Pancreas (tissue), 10 donors: ENCODE data around the gene SKP2. TPM values are rescaled to one million over a fixed set of nuclear protein-coding genes. Genes with fewer than 3 reads are reported as not detected.

Experiments used
- ATAC-seq, 4 donors: fragments of 200-7000 bp; cut with Tn5 transposase; one replicate each; pipeline versions ENCODE4 v1.8.0 to v1.9.1; 2020; ENCODE audit warnings: mild to moderate bottlenecking in 4 of 4, moderate library complexity in 4 of 4
- DNase-seq, 6 donors: peaks; one replicate each; pipeline ENCODE4 v3.0.0-alpha.2; 2020
- FAIRE-seq: peaks from 2 replicates; lab custom pipeline; 2012; peaks lifted over from hg19 to GRCh38; lab: Jason Lieb, UNC
- H3K27ac ChIP-seq, 4 donors: fragments of 200-600 bp; sonication (generic); 1 replicate in 3 of 4; 2 replicates in 1 of 4; pipeline versions ENCODE4 v1.5.0 to v1.8.0; 2020
- H3K27me3 ChIP-seq, 4 donors: fragments of 200-600 bp; one replicate each; pipeline ENCODE4 v1.8.0; 2021
- H3K36me3 ChIP-seq, 3 donors: fragments of 200-600 bp; sonication (generic) in 1 of 3; one replicate each; pipeline versions ENCODE4 v1.5.0 to v1.8.0; 2020 to 2021
- H3K4me1 ChIP-seq, 3 donors: fragments of 200-600 bp; one replicate each; pipeline ENCODE4 v1.8.0; 2021
- H3K4me3 ChIP-seq, 4 donors: fragments of 200-600 bp; sonication (generic) in 2 of 4; one replicate each; pipeline versions ENCODE4 v1.5.0 to v1.8.0; 2020 to 2021
- H3K9me3 ChIP-seq, 4 donors: fragments of 200-600 bp; one replicate each; pipeline ENCODE4 v1.8.0; 2021
- CTCF ChIP-seq, 4 donors: fragments of 200-600 bp; sonication (generic) in 3 of 4; IDR thresholded peaks; one replicate each; pipeline versions ENCODE4 v1.5.0 to v1.8.0; 2021; ENCODE audit warnings: antibody characterized with exemption in 4 of 4
- WGBS, 2 donors: extraction: QIAGEN DNeasy Blood & Tissue Kit; methylation state at CpG; one replicate each; pipeline ENCODE4 v1.1.7; 2013; 5-methylcytosine and 5-hydroxymethylcytosine counted together
- intact Hi-C, 3 donors: fragments of 100-400 bp; cut with DNase I; formaldehyde crosslinking; loops; one replicate each; pipeline versions ENCODE4 v1.11.1 to v1.14.2; 2022
- polyA plus RNA-seq, 2 donors: library from polyadenylated mRNA; stranded (reverse); fragments of 200-250 nt; gene quantifications; one replicate each; pipeline ENCODE4 v1.2.3, GENCODE V29; 2013
- total RNA-seq, 6 donors: library from RNA; stranded (reverse); fragmentation: NEBNext Ultra II Directional in 4 of 6; extraction: Animal tissue kit (Norgen Biotek cat#: 25700) in 4 of 6; gene quantifications; one replicate each; pipeline versions ENCODE4 v1.2.1 to v1.2.4, GENCODE V29; 2021 to 2023
- donor health status: healthy with polysubstance abuse.
- donor health status: DM: no; HTN: no; CAD: no; lungs with moderate emphysema.
- donor health status: DM: no; HTN: no; CAD: no.
- donor health status: control.
- donor health status: control.
- donor health status: Bipolar disorder and iron deficiency.
- donor health status: DM: yes; HTN: yes; CAD: no.
- donor health status: DM: no; HTN: no; CAD: no.
- donor health status: DM: no; HTN: no; CAD: no.
- donor health status: DM: yes; HTN: yes; CAD: no.

The SKP2 gene
- total and polyA plus RNA-seq, 8 donors = 1.5 to 8.7 (median 4.0) TPM

- DNase-seq = no peak
- H3K4me1 ChIP-seq = peaks cover 2 to 9% (median 5%) of the 10 kb centered on the region in 3 donors
- no peak for ATAC-seq
- TF ChIP-seq CTCF (IDR thresholded peaks at IDR 0.05) = no peak
- intact Hi-C loops = no loop called here
- H3K9me3 ChIP-seq = no peaks in the 10 kb centered on the region
- H3K4me3 ChIP-seq = no peak overlapping the region
- FAIRE-seq = no peak
- H3K27me3 ChIP-seq = no peaks in the 10 kb centered on the region
- WGBS, 2 donors = 92 to 94% methylated on average over 7 of the region's 7 CpGs
- H3K27ac ChIP-seq = no peak overlapping the region
- no peaks in the 10 kb centered on the region for H3K36me3 ChIP-seq
Measured at GRCh38 chr5:36155291-36155690, 3.4 kb downstream of the SKP2 start.

DNA sequence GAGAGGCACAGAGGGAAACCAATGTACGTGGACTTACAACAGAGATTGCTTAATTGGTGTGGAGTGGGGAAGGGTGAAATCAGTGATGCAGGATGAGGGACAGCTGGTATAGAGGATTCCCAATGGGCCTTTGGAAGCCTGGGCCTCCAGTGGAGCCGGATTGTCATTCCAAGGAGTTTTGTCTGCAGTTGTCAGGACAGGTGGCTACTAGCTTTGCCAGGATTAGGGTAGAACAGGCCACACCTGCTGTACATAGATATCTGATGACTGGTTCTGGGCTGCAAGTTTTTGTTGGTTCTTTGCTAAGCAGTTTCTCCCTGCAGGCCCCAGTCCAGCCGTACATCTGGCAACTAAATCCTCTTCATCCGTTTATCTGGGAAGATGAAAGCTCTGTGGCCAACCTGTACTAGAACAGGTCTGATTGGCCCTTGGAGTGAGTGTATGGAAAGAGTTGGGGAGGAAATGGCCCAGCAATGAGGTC lies 4.2 kb downstream of the SKP2 start:
- intact Hi-C loops = no loop called here
- H3K4me1 ChIP-seq = peaks cover 0 to 8% (median 0%) of the 10 kb centered on the region in 3 donors
- no peak overlapping the region for H3K4me3 ChIP-seq
- 67 to 75% methylated on average over 4 of the region's 4 CpGs for WGBS, 2 donors
- FAIRE-seq (no peak), DNase-seq (no peak), ATAC-seq (no peak)
- H3K27me3 ChIP-seq = no peaks in the 10 kb centered on the region
- TF ChIP-seq CTCF (IDR thresholded peaks at IDR 0.05) = no peak
- H3K9me3 ChIP-seq = no peaks in the 10 kb centered on the region
- H3K27ac ChIP-seq = no peak overlapping the region
- H3K36me3 ChIP-seq = no peaks in the 10 kb centered on the region

DNA sequence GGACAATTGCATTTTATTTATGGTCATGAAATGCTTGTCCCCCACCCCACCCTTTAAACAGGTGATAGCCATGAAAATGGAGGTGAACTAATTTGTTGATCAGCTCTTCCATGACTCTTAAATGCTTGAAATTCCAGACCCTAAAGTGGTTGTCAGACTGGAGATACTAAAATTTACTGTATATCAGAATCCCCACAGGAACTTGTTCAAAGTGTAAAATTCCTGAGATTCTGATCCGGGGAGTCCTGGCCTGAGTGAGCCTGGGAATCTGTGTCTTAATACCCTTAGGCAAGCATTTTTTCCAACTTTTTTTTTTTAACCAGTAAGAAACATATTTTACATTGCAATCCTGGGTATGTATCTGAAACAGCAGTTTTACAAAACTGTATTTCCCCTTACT lies 4.7 kb downstream of the SKP2 start:
- Histone ChIP-seq H3K4me1 (peaks cover 0 to 8% (median 0%) of the 10 kb centered on the region in 3 donors), H3K9me3 (no peaks in the 10 kb centered on the region), H3K4me3 (no peak overlapping the region), H3K27me3 (no peaks in the 10 kb centered on the region), H3K27ac (no peak overlapping the region), H3K36me3 (no peaks in the 10 kb centered on the region)
- WGBS, 2 donors = 75 to 82% methylated on average over 1 of the region's 1 CpG
- FAIRE-seq (no peak), ATAC-seq (no peak), DNase-seq (no peak)
- intact Hi-C loops = no loop called here
- TF ChIP-seq CTCF (IDR thresholded peaks at IDR 0.05) = no peak

GRCh38 chr5:36158144-36158543 lies 6.2 kb downstream of the SKP2 start:
- Histone ChIP-seq H3K4me1 (peaks cover 0 to 1% (median 0%) of the 10 kb centered on the region in 3 donors), H3K27ac (no peak overlapping the region), H3K27me3 (no peaks in the 10 kb centered on the region), H3K4me3 (no peak overlapping the region), H3K36me3 (no peaks in the 10 kb centered on the region), H3K9me3 (no peaks in the 10 kb centered on the region)
- ATAC-seq (peak in 2 of 4 donors; percentile 15 to 39), FAIRE-seq (no peak), DNase-seq (no peak)
- 73 to 88% methylated on average over 2 of the region's 2 CpGs for WGBS, 2 donors
- no peak for TF ChIP-seq CTCF (IDR thresholded peaks at IDR 0.05)
- intact Hi-C loops = no loop called here

- H3K4me3 ChIP-seq = no peak overlapping the region
- H3K27ac ChIP-seq = no peak overlapping the region
- TF ChIP-seq CTCF (IDR thresholded peaks at IDR 0.05) = no peak
- DNase-seq (no peak), ATAC-seq (no peak), FAIRE-seq (no peak)
- intact Hi-C loops = no loop called here
- no peaks in the 10 kb centered on the region for H3K9me3 ChIP-seq
- H3K4me1 ChIP-seq = no peaks in the 10 kb centered on the region
- no peaks in the 10 kb centered on the region for H3K36me3 ChIP-seq
- no peaks in the 10 kb centered on the region for H3K27me3 ChIP-seq
- 76 to 84% methylated on average over 3 of the region's 3 CpGs for WGBS, 2 donors
Measured at GRCh38 chr5:36160617-36161016, 8.7 kb downstream of the SKP2 start.
